HEK293 (cell line): Measurements from ENCODE around the gene SNX4.
A peak's percentile ranks its signal among the peaks of the same experiment; 100 is the strongest.

Experiments
- CTCF ChIA-PET: fragments of 350-600 bp; formaldehyde crosslinking; extraction: SDS; loops from one replicate; lab custom pipeline; 2021; ENCODE audit warnings: antibody characterized with exemption; lab: Yijun Ruan, JAX
- POLR2A ChIA-PET: fragments of 300-600 bp; formaldehyde crosslinking; extraction: SDS; loops from one replicate; lab custom pipeline; 2020; ENCODE audit warnings: antibody characterized with exemption, inconsistent platforms; lab: Yijun Ruan, JAX
- H3K27ac ChIP-seq: fragments of 200-500 bp; sonication (Bioruptor generic); 2 replicates; pipeline ENCODE4 v1.5.1; 2014; ENCODE audit warnings: low read depth, low read length, control low read depth, inconsistent platforms; ENCODE audit errors: extremely low read depth
- H3K36me3 ChIP-seq, 2 experiments: fragments of 200-500 bp in 1 of 2; sonication (Bioruptor generic) in 1 of 2; 1 replicate in 1 of 2; 2 replicates in 1 of 2; pipeline ENCODE4 v1.5.1; 2014 to 2017; ENCODE audit warnings: inconsistent platforms in 2 of 2, low read length in 2 of 2; ENCODE audit not compliant: control insufficient read depth in 2 of 2, insufficient read depth in 1 of 2
- H3K4me1 ChIP-seq: fragments of 200-500 bp; sonication (Bioruptor generic); 2 replicates; pipeline ENCODE4 v1.5.1; 2014; ENCODE audit warnings: mild to moderate bottlenecking, low read length, inconsistent platforms; ENCODE audit not compliant: control insufficient read depth, insufficient read depth
- H3K4me3 ChIP-seq: 2 replicates; pipeline ENCODE4 v1.5.1; 2011; ENCODE audit warnings: low read depth, mild to moderate bottlenecking, control low read depth, low read length, moderate library complexity
- H3K9me3 ChIP-seq: fragments of 200-500 bp; sonication (Bioruptor generic); 2 replicates; pipeline ENCODE4 v1.5.1; 2014; ENCODE audit warnings: low read depth, low read length, inconsistent platforms; ENCODE audit not compliant: control insufficient read depth, insufficient read depth
- GLIS1 ChIP-seq: fragments of 450-650 bp; formaldehyde crosslinking; IDR thresholded peaks from 2 replicates; pipeline ENCODE4 v1.5.1; 2016; ENCODE audit warnings: missing biosample characterization, missing genetic modification characterization
- MEIS1 ChIP-seq: sonication (generic); formaldehyde crosslinking; IDR thresholded peaks from 2 replicates; pipeline ENCODE4 v1.8.1; 2022; ENCODE audit warnings: missing genetic modification reagents, mild to moderate bottlenecking, borderline replicate concordance
- RBAK ChIP-seq: fragments of 450-650 bp; formaldehyde crosslinking; IDR thresholded peaks from 2 replicates; pipeline ENCODE4 v1.5.1; 2016; ENCODE audit warnings: missing biosample characterization, missing genetic modification characterization
- SALL2 ChIP-seq: fragments of 450-650 bp; formaldehyde crosslinking; IDR thresholded peaks from 2 replicates; pipeline ENCODE4 v1.5.0; 2017; ENCODE audit warnings: missing biosample characterization, mild to moderate bottlenecking, missing genetic modification characterization, borderline replicate concordance
- ZBTB17 ChIP-seq: fragments of 450-650 bp; formaldehyde crosslinking; IDR thresholded peaks from 2 replicates; pipeline ENCODE4 v1.5.1; 2016; ENCODE audit warnings: missing biosample characterization, missing genetic modification characterization
- ZNF169 ChIP-seq: fragments of 450-650 bp; formaldehyde crosslinking; IDR thresholded peaks from 2 replicates; pipeline ENCODE4 v1.5.1; 2016; ENCODE audit warnings: missing biosample characterization, missing genetic modification characterization
- ZNF26 ChIP-seq: fragments of 450-650 bp; formaldehyde crosslinking; IDR thresholded peaks from 2 replicates; pipeline ENCODE4 v1.5.1; 2016; ENCODE audit warnings: missing biosample characterization, missing genetic modification characterization
- ZNF302 ChIP-seq: fragments of 450-650 bp; formaldehyde crosslinking; IDR thresholded peaks from 2 replicates; pipeline ENCODE4 v1.5.1; 2016; ENCODE audit warnings: missing biosample characterization, missing genetic modification characterization, low read depth
- ZNF423 ChIP-seq: fragments of 450-650 bp; formaldehyde crosslinking; IDR thresholded peaks from 2 replicates; pipeline ENCODE4 v1.5.1; 2016; ENCODE audit warnings: missing biosample characterization, missing genetic modification characterization
- ZNF560 ChIP-seq: fragments of 450-650 bp; formaldehyde crosslinking; IDR thresholded peaks from 2 replicates; pipeline ENCODE4 v1.5.1; 2017; ENCODE audit warnings: missing biosample characterization, missing genetic modification characterization, borderline replicate concordance
- ZNF561 ChIP-seq: fragments of 450-650 bp; IDR thresholded peaks from 2 replicates; pipeline ENCODE4 v1.5.1; 2018; ENCODE audit warnings: missing biosample characterization, missing genetic modification characterization, borderline replicate concordance
- ZSCAN18 ChIP-seq: fragments of 450-650 bp; formaldehyde crosslinking; IDR thresholded peaks from 2 replicates; pipeline ENCODE4 v1.5.1; 2016; ENCODE audit warnings: missing biosample characterization, missing genetic modification characterization

The SNX4 gene

DNA sequence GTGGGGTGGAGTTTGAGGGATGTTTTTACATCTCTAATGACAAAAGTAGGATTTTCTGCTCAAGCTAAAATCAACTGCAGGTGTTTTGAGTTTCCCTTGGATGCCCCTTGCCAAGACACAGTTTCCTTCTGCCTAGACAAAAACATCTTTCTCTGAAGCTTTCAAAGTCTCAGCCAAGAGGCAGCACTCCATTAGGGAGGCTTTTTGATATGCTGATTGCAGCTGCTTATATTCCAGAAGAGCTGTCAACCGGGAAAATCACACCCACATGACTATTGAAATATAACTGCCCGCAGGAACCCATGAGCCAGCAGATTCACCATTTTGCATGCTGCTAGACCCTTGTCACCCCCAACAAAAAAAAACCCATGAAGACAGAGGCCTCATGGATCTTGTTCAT lies 117.4 kb downstream of the SNX4 start:
- ChIA-PET POLR2A (no interaction called here), CTCF (no interaction called here)
- H3K27ac ChIP-seq = no peak overlapping the region
- no peaks in the 10 kb centered on the region for H3K4me1 ChIP-seq
- no peaks in the 10 kb centered on the region for H3K36me3 ChIP-seq
- H3K9me3 ChIP-seq = no peaks in the 10 kb centered on the region
- TF ChIP-seq RBAK (tag by site-specific recombination) = no peak
- H3K4me3 ChIP-seq = no peak overlapping the region

DNA sequence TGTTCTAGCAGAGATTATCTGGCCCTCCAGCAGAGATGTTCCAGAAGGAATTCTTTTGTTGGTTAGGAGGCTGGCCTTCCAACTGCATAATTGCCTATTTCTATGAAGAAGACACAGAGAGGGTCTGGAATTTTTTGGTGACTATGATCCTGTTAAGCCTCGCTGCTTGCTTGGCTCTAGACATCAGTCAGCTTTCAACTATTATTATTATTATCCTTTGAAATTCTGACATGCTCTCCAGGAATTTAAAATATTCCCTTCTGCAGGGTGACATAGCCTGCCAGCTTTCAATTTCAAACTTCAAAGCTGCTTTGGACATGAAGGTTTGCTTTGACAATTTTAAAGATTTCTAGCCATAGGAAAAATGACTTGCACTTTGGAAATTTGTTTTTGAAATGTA lies 118.6 kb downstream of the SNX4 start:
- H3K9me3 ChIP-seq = no peaks in the 10 kb centered on the region
- H3K27ac ChIP-seq = no peak overlapping the region
- CTCF ChIA-PET = no interaction called here
- H3K4me1 ChIP-seq = no peaks in the 10 kb centered on the region
- no peaks in the 10 kb centered on the region for H3K36me3 ChIP-seq
- TF ChIP-seq ZNF561 (tag by site-specific recombination) (no peak), ZNF302 (no peak), ZNF26 (tag by site-specific recombination) (no peak), ZSCAN18 (no peak), ZBTB17 (tag by site-specific recombination) (no peak), GLIS1 (tag by site-specific recombination) (no peak), ZNF423 (tag by site-specific recombination) (no peak), ZNF169 (tag by site-specific recombination) (no peak), MEIS1 (CRISPR knock-in tag) (no peak)
- no peak overlapping the region for H3K4me3 ChIP-seq
- POLR2A ChIA-PET = no interaction called here

DNA sequence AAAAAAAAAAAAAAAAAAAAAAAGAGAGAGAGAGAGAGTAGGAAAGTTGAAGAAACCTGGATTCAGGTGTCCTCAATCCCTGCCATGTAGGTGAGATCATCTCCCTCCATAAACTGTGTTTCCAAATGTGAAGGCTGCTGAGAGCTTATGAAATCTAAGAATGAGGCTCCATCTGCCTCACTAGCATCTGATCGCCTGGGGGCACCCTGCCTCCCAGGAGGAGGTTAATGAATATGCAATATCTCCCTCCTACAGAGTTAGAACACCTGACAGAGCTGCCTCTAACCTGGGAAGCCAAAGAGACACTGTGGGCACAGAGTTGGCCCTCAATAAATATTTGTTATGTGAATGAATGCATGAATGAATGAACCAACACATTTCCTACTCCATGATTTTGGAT lies 121.0 kb downstream of the SNX4 start:
- no peaks in the 10 kb centered on the region for H3K4me1 ChIP-seq
- TF ChIP-seq ZSCAN18 = no peak
- peak; percentile 72 for TF ChIP-seq GLIS1 (tag by site-specific recombination)
- no peak for TF ChIP-seq ZNF560 (tag by site-specific recombination)
- no peak for TF ChIP-seq RBAK (tag by site-specific recombination)
- no peak for TF ChIP-seq SALL2 (tag by site-specific recombination)
- ChIA-PET CTCF (interaction anchor here (0.6 kb wide), 1 partner anchor 144 kb away, joined by 3 read pairs; no protein-coding TSS in a partner anchor), POLR2A (no interaction called here)
- no peak overlapping the region for H3K4me3 ChIP-seq
- H3K27ac ChIP-seq = no peak overlapping the region
- no peaks in the 10 kb centered on the region for H3K9me3 ChIP-seq
- H3K36me3 ChIP-seq = no peaks in the 10 kb centered on the region
